PC-3 (cell line): Measurements from ENCODE around the gene MAPK4. TPM values are rescaled to one million over a fixed set of nuclear protein-coding genes. Genes with fewer than 3 reads are reported as not detected.
"Not testable (repeated sequence)": the region's sequence is repeated elsewhere in the genome, so short reads cannot be mapped to it uniquely, and the experiment has no call there.

ENCODE experiments used
- ATAC-seq: fragments of 200-7000 bp; cut with Tn5 transposase; 2 replicates; pipeline ENCODE4 v1.9.1; 2020; ENCODE audit warnings: mild to moderate bottlenecking, moderate library complexity
- Bru-seq: library from RNA; stranded (reverse); fragments of 400-500 nt; gene quantifications from one replicate; lab custom pipeline; 2021; lab: Mats Ljungman, UMichigan
- BruChase-seq, 2 experiments: library from RNA; stranded (reverse); fragments of 400-500 nt; gene quantifications; one replicate each; lab custom pipeline; 2021; lab: Mats Ljungman, UMichigan
- BruUV-seq: library from RNA; stranded (reverse); fragments of 400-500 nt; replicated peaks from 2 replicates; lab custom pipeline; 2021; lab: Mats Ljungman, UMichigan
- CTCF ChIA-PET: fragments of 300-600 bp; sonication (Branson Sonifier 250); formaldehyde crosslinking; loops from one replicate; lab custom pipeline; 2022; ENCODE audit warnings: antibody characterized with exemption; lab: Charles Lee
- POLR2A ChIA-PET: fragments of 300-600 bp; sonication (Branson Sonifier 250); formaldehyde crosslinking; loops from one replicate; lab custom pipeline; 2022; ENCODE audit warnings: antibody characterized with exemption; ENCODE audit not compliant: unreplicated experiment; lab: Charles Lee
- DNase-seq: peaks from one replicate; pipeline ENCODE4 v3.0.0-alpha.2; 2015
- H2AFZ ChIP-seq: fragments of 300-600 bp; sonication (generic); 2 replicates; pipeline ENCODE4 v1.6.0; 2016; ENCODE audit warnings: antibody characterized with exemption, low read length
- H3F3A ChIP-seq: fragments of 300-600 bp; sonication (generic); one replicate; pipeline ENCODE4 v1.6.0; 2017; ENCODE audit warnings: antibody characterized with exemption, low read length, control low read depth, mild to moderate bottlenecking; ENCODE audit not compliant: unreplicated experiment
- H3K27ac ChIP-seq: fragments of 300-600 bp; sonication (generic); 2 replicates; pipeline ENCODE4 v1.5.1; 2016; ENCODE audit warnings: mild to moderate bottlenecking, low read length
- H3K27me3 ChIP-seq: fragments of 300-600 bp; sonication (generic); 2 replicates; pipeline ENCODE4 v1.6.1; 2016; ENCODE audit warnings: low read length, mixed read lengths
- H3K36me3 ChIP-seq: fragments of 300-600 bp; sonication (generic); 2 replicates; pipeline ENCODE4 v1.6.1; 2016; ENCODE audit warnings: low read depth, mixed run types, low read length, mixed read lengths
- H3K4me1 ChIP-seq: fragments of 300-600 bp; sonication (generic); 2 replicates; pipeline ENCODE4 v1.5.1; 2016; ENCODE audit warnings: low read length; ENCODE audit not compliant: insufficient read depth
- H3K4me2 ChIP-seq: fragments of 300-600 bp; sonication (generic); 2 replicates; pipeline ENCODE4 v1.6.0; 2016; ENCODE audit warnings: low read length
- H3K4me3 ChIP-seq: fragments of 300-600 bp; sonication (generic); 2 replicates; pipeline ENCODE4 v1.5.1; 2016; ENCODE audit warnings: mild to moderate bottlenecking, low read length, mixed read lengths
- H3K79me2 ChIP-seq: fragments of 300-600 bp; sonication (generic); 2 replicates; pipeline ENCODE4 v1.6.1; 2017; ENCODE audit warnings: low read length, mixed read lengths
- H3K9ac ChIP-seq: fragments of 300-600 bp; sonication (generic); 2 replicates; pipeline ENCODE4 v1.6.0; 2016; ENCODE audit warnings: mild to moderate bottlenecking, low read length
- H3K9me2 ChIP-seq: fragments of 300-600 bp; sonication (generic); replicated peaks from 2 replicates; pipeline ENCODE4 v1.6.1; 2016; ENCODE audit warnings: mixed run types, low read length, mixed read lengths
- H3K9me3 ChIP-seq: fragments of 300-600 bp; sonication (generic); 2 replicates; pipeline ENCODE4 v1.6.1; 2016; ENCODE audit warnings: low read length, mixed read lengths
- H4K20me1 ChIP-seq: fragments of 300-600 bp; sonication (generic); 2 replicates; pipeline ENCODE4 v1.6.1; 2016; ENCODE audit warnings: low read length, mixed read lengths
- CTCF ChIP-seq: fragments of 300-600 bp; sonication (generic); conservative IDR thresholded peaks from 2 replicates; pipeline ENCODE4 v1.5.1; 2017; ENCODE audit warnings: antibody characterized with exemption, low read depth, mild to moderate bottlenecking, low read length
- EZH2 ChIP-seq: fragments of 300-600 bp; sonication (generic); IDR thresholded peaks from one replicate; pipeline ENCODE4 v1.6.1; 2017; ENCODE audit warnings: antibody characterized with exemption, mild to moderate bottlenecking, low read length; ENCODE audit not compliant: unreplicated experiment
- EZH2phosphoT487 ChIP-seq: fragments of 300-600 bp; sonication (generic); IDR thresholded peaks from 2 replicates; pipeline ENCODE4 v1.6.1; 2018; ENCODE audit warnings: mild to moderate bottlenecking, antibody characterized with exemption, low read length, borderline replicate concordance
- intact Hi-C: fragments of 100-400 bp; cut with micrococcal nuclease; formaldehyde crosslinking; loops from 2 replicates; pipeline ENCODE4 v1.9.0; 2023
- long read RNA-seq: library from polyadenylated mRNA; unstranded; transcript quantifications from one replicate; pipeline ENCODE4 v2.0.0, GENCODE V29; 2021; ENCODE audit not compliant: unreplicated experiment
- total RNA-seq: library from RNA; depleted of rRNA; stranded (reverse); fragments of >200 nt; gene quantifications from 2 replicates; pipeline ENCODE4 v1.2.3, GENCODE V29; 2014; rRNA removed

MAPK4 gene
- total RNA-seq: not detected in 2 replicates
- Bru-seq, nascent RNA: percentile 0 among the genes with signal in this experiment
- percentile 0 among the genes with signal in this experiment for BruChase-seq, experiment 1, labeled RNA remaining after a 6-hour chase
- BruChase-seq, experiment 2, labeled RNA remaining after a 2-hour chase: percentile 0 among the genes with signal in this experiment
- long read RNA-seq: 0 reads

GRCh38 chr18:50559752-50560680 lies at the start of gene MAPK4:
MAPK4 (plus strand) TSS chr18:50560087; CDS start chr18:50663959, 103,872 bp downstream.
- TF ChIP-seq EZH2 (no peak), CTCF (no peak), EZH2phosphoT487 (no peak)
- no TSS peak for BruUV-seq
- Histone ChIP-seq H3K27me3 (peaks cover 37% of the 10 kb centered on the region), H2AFZ (no peak within 1 kb of the TSS), H3K9me2 (no peaks in the 10 kb centered on the region), H3F3A (no peaks in the 10 kb centered on the region), H3K79me2 (no peaks in the 10 kb centered on the region), H3K36me3 (no peaks in the 10 kb centered on the region), H3K9me3 (no peaks in the 10 kb centered on the region), H3K27ac (no peak within 1 kb of the TSS), H3K4me1 (no peaks in the 10 kb centered on the region), H3K4me3 (no peak within 1 kb of the TSS), H3K9ac (no peak within 1 kb of the TSS), H4K20me1 (no peaks in the 10 kb centered on the region), H3K4me2 (peak within 1 kb of the TSS; percentile 39; the same call in 1 of the 2 replicates)
- no peak for DNase-seq
- ATAC-seq: peak; percentile 74
- intact Hi-C loops: no loop called here
- ChIA-PET CTCF (no interaction called here), POLR2A (no interaction called here)

GRCh38 chr18:50517277-50517676 lies 42.6 kb upstream of the MAPK4 start:
- intact Hi-C loops, BruUV-seq: not testable (repeated sequence)

GRCh38 chr18:50518787-50519546 lies 40.9 kb upstream of the MAPK4 start:
- no peak overlapping the region for H3K4me3 ChIP-seq
- H3K4me2 ChIP-seq: no peak overlapping the region
- no peaks in the 10 kb centered on the region for H3K79me2 ChIP-seq
- H3F3A ChIP-seq: no peaks in the 10 kb centered on the region
- ChIA-PET CTCF (no interaction called here), POLR2A (no interaction called here)
- H2AFZ ChIP-seq: no peak overlapping the region
- H3K9me2 ChIP-seq: no peaks in the 10 kb centered on the region
- DNase-seq (no peak), ATAC-seq (no peak)
- no peaks in the 10 kb centered on the region for H3K27me3 ChIP-seq
- H3K9me3 ChIP-seq: no peaks in the 10 kb centered on the region
- no peaks in the 10 kb centered on the region for H4K20me1 ChIP-seq
- H3K9ac ChIP-seq: no peak overlapping the region
- TF ChIP-seq CTCF (no peak), EZH2 (no peak), EZH2phosphoT487 (no peak)
- H3K27ac ChIP-seq: no peak overlapping the region
- BruUV-seq: no TSS peak
- no peaks in the 10 kb centered on the region for H3K4me1 ChIP-seq
- intact Hi-C loops: no loop called here
- H3K36me3 ChIP-seq: no peaks in the 10 kb centered on the region

More at GRCh38 chr18:50517277-50517676, 42.6 kb upstream of the MAPK4 start:
- H3K36me3 ChIP-seq, H3F3A ChIP-seq, CTCF ChIA-PET, H2AFZ ChIP-seq, H3K27me3 ChIP-seq, POLR2A ChIA-PET, DNase-seq, H3K27ac ChIP-seq, H3K4me1 ChIP-seq, H3K4me2 ChIP-seq, H3K4me3 ChIP-seq, H3K9ac ChIP-seq, ATAC-seq, H3K9me3 ChIP-seq, H3K9me2 ChIP-seq, H4K20me1 ChIP-seq, H3K79me2 ChIP-seq: not testable (repeated sequence)
